GM13977 (cell line): ENCODE measurements around the gene FBXL17.

Experiments used
- DNase-seq: peaks from one replicate; pipeline ENCODE4 v3.0.0; 2012; ENCODE audit warnings: low spot score
- CTCF ChIP-seq: IDR thresholded peaks from 2 replicates; pipeline ENCODE4 v1.5.1; 2012; ENCODE audit warnings: mild to moderate bottlenecking, control low read depth; ENCODE audit not compliant: insufficient read depth; ENCODE audit errors: extremely low read depth, missing control alignments
- in situ Hi-C: fragments of 300-500 bp; cut with MboI; formaldehyde crosslinking; loops from one replicate; pipeline ENCODE4 v1.12.0; 2022; ENCODE audit warnings: low sequenced_read_pairs, low pct_unique_long_range_greater_than_20kb, mixed read lengths, inconsistent platforms; ENCODE audit not compliant: unreplicated experiment

Gene FBXL17

GRCh38 chr5:108303611-108304010 lies 78.3 kb downstream of the FBXL17 start:
- TF ChIP-seq CTCF = no peak
- in situ Hi-C loops = no loop called here
- no peak for DNase-seq

DNA sequence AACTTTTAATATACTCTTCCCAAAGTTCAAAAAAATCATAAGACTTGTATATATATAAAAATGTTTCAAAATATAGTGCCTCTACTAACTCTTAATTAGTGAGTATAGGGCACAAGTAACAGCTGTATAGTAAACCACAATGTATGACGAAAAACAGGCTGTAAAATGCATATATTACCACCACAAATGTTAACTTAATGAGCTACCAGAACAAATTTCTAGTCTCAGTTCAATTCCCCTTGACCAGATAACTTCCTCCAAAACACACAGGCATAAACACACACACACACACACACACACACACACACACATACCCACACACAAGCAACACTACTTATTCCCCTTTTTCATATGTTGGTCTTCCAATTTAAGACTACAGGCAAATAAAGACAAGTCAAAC lies 78.8 kb downstream of the FBXL17 start:
- no peak for TF ChIP-seq CTCF
- in situ Hi-C loops = no loop called here
- DNase-seq = no peak

- no peak for DNase-seq
- no peak for TF ChIP-seq CTCF
- in situ Hi-C loops = no loop called here
Observed at GRCh38 chr5:108297042-108297601, 84.8 kb downstream of the FBXL17 start.

DNA sequence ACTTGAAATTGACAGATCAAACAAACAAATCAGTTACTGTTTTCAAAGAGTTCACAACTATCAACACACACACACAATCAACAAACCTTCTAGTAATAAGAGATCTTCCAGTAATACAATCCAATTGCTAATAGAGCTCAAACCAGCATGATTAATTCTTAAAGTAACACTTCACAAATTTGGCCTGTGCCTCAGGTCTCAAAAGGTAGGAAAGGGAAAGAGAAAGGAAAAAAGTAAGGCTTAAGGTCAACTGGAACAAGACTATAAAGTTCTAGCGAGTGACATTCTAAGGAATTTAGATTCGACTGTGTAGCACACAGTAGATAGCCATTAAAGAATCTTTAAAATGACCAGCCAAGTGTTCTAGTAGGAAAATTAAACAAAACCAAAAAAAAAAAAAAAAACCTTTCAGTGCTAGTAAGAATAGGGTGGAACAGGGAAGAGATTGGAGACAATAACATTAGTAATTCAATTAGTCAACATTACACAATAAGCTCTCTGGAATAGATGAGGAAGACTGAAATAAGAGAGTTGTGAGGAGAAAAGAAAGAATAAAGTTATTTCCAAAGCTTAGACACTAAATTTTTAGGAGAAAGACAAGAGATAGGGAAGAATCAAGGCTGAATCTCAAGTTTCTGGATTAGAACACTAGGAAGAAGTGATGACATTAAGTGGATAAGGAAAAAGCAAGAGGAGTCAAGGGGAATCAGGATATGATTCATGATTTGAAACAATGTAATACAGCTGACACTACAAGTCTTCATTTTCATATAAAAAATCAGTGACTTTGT lies 86.1 kb downstream of the FBXL17 start:
- no peak for DNase-seq
- in situ Hi-C loops = no loop called here
- no peak for TF ChIP-seq CTCF

- DNase-seq = no peak
- in situ Hi-C loops = no loop called here
- TF ChIP-seq CTCF = no peak
Observed at GRCh38 chr5:108280960-108281569, 100.8 kb downstream of the FBXL17 start.

- no peak for TF ChIP-seq CTCF
- DNase-seq = no peak
- in situ Hi-C loops = no loop called here
Observed at GRCh38 chr5:108280248-108280647, 101.7 kb downstream of the FBXL17 start.
